Measurements from ENCODE around the gene PVALB.

GRCh38 chr22:36772451-36772850 lies 44.4 kb downstream of the PVALB start:
- TF ChIP-seq CTCF (IDR thresholded peaks at IDR 0.05; ENCODE audit: extremely low read depth in 1 of 2, insufficient read depth in 1 of 2, low read depth in 1 of 2, low read length in 2 of 2) (no peak), POLR2AphosphoS5 (IDR thresholded peaks at IDR 0.05; ENCODE audit: insufficient read depth, low read depth, low read length) (no peak), JUN (IDR thresholded peaks at IDR 0.05; ENCODE audit: borderline replicate concordance, insufficient read depth, insufficient read length, low read depth) (no peak)
- TF ChIP-seq, protein P1, sequence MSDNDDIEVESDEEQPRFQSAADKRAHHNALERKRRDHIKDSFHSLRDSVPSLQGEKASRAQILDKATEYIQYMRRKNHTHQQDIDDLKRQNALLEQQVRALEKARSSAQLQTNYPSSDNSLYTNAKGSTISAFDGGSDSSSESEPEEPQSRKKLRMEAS (IDR thresholded peaks at IDR 0.05; ENCODE audit: insufficient read depth, insufficient read length): no peak
